Type B pancreatic cell (in vitro differentiated cells): ENCODE results near the gene CCL7. TPM values are rescaled to one million over a fixed set of nuclear protein-coding genes. Genes with fewer than 3 reads are reported as not detected.

Source experiments
- DNase-seq: peaks from one replicate; pipeline ENCODE4 v3.0.0; 2021; ENCODE audit warnings: mixed read lengths; ENCODE audit not compliant: unreplicated experiment; ENCODE audit errors: extremely low spot score
- H3K27ac Mint-ChIP-seq: 2 replicates; pipeline ENCODE4 v1.8.0; 2021; ENCODE audit warnings: mild to moderate bottlenecking, mixed read lengths
- H3K27me3 Mint-ChIP-seq: 2 replicates; pipeline ENCODE4 v1.8.0; 2021; ENCODE audit warnings: mixed read lengths
- H3K36me3 Mint-ChIP-seq: 2 replicates; pipeline ENCODE4 v1.8.0; 2021; ENCODE audit warnings: mixed read lengths
- H3K4me1 Mint-ChIP-seq: one replicate; pipeline ENCODE4 v1.8.0; 2021; ENCODE audit warnings: mixed read lengths; ENCODE audit not compliant: unreplicated experiment
- H3K4me3 Mint-ChIP-seq: 2 replicates; pipeline ENCODE4 v1.8.0; 2021; ENCODE audit warnings: mild to moderate bottlenecking, mixed read lengths
- H3K9me3 Mint-ChIP-seq: 2 replicates; pipeline ENCODE4 v1.8.0; 2021; ENCODE audit warnings: mixed read lengths
- CTCF ChIP-seq: fragments of 200-600 bp; sonication (generic); conservative IDR thresholded peaks from 2 replicates; pipeline ENCODE4 v1.5.0; 2021; ENCODE audit warnings: antibody characterized with exemption, mild to moderate bottlenecking
- total RNA-seq: library from RNA; stranded (reverse); gene quantifications from 2 replicates; pipeline ENCODE4 v1.2.1, GENCODE V29; 2021; ENCODE audit warnings: low replicate concordance

CCL7 gene
- total RNA-seq, 1 donor from 2014 or later, result not detected

- Mint-ChIP-seq H3K4me3 (no peak overlapping the region), H3K27me3 (peaks cover 6% of the 10 kb centered on the region), H3K9me3 (no peaks in the 10 kb centered on the region), H3K27ac (no peak overlapping the region), H3K4me1 (no peaks in the 10 kb centered on the region), H3K36me3 (no peaks in the 10 kb centered on the region)
- no peak for TF ChIP-seq CTCF
- no peak for DNase-seq
Measured at GRCh38 chr17:34305061-34305460, 35.0 kb downstream of the CCL7 start.

- Mint-ChIP-seq H3K27me3 (peaks cover 6% of the 10 kb centered on the region), H3K4me3 (no peak overlapping the region), H3K36me3 (no peaks in the 10 kb centered on the region), H3K27ac (no peak overlapping the region), H3K9me3 (no peaks in the 10 kb centered on the region), H3K4me1 (no peaks in the 10 kb centered on the region)
- no peak for TF ChIP-seq CTCF
- DNase-seq, result no peak
Measured at GRCh38 chr17:34305606-34306005, 35.6 kb downstream of the CCL7 start.

GRCh38 chr17:34306466-34306865 is 36.4 kb downstream of the CCL7 start:
- H3K4me1 Mint-ChIP-seq, result no peaks in the 10 kb centered on the region
- H3K36me3 Mint-ChIP-seq, result no peaks in the 10 kb centered on the region
- no peak for DNase-seq
- no peaks in the 10 kb centered on the region for H3K9me3 Mint-ChIP-seq
- TF ChIP-seq CTCF, result no peak
- H3K27ac Mint-ChIP-seq, result no peak overlapping the region
- no peak overlapping the region for H3K4me3 Mint-ChIP-seq
- H3K27me3 Mint-ChIP-seq, result peaks cover 6% of the 10 kb centered on the region

GRCh38 chr17:34307110-34307509 is 37.1 kb downstream of the CCL7 start:
- Mint-ChIP-seq H3K9me3 (no peaks in the 10 kb centered on the region), H3K27me3 (peaks cover 6% of the 10 kb centered on the region), H3K27ac (no peak overlapping the region), H3K4me3 (no peak overlapping the region), H3K4me1 (peaks cover 3% of the 10 kb centered on the region), H3K36me3 (no peaks in the 10 kb centered on the region)
- no peak for DNase-seq
- no peak for TF ChIP-seq CTCF

GRCh38 chr17:34308371-34308770 is 38.4 kb downstream of the CCL7 start:
- TF ChIP-seq CTCF, result no peak
- no peak overlapping the region for H3K4me3 Mint-ChIP-seq
- no peaks in the 10 kb centered on the region for H3K36me3 Mint-ChIP-seq
- peaks cover 6% of the 10 kb centered on the region for H3K4me1 Mint-ChIP-seq
- no peak overlapping the region for H3K27ac Mint-ChIP-seq
- H3K27me3 Mint-ChIP-seq, result peaks cover 9% of the 10 kb centered on the region
- no peaks in the 10 kb centered on the region for H3K9me3 Mint-ChIP-seq
- DNase-seq, result no peak

GRCh38 chr17:34311291-34311690 is 41.3 kb downstream of the CCL7 start:
- no peak overlapping the region for H3K27ac Mint-ChIP-seq
- no peaks in the 10 kb centered on the region for H3K36me3 Mint-ChIP-seq
- TF ChIP-seq CTCF, result no peak
- no peak overlapping the region for H3K4me3 Mint-ChIP-seq
- no peaks in the 10 kb centered on the region for H3K9me3 Mint-ChIP-seq
- peaks cover 18% of the 10 kb centered on the region for H3K27me3 Mint-ChIP-seq
- H3K4me1 Mint-ChIP-seq, result peaks cover 6% of the 10 kb centered on the region
- no peak for DNase-seq
